ENCODE results near the gene FSD1. TPM values are rescaled to one million over a fixed set of nuclear protein-coding genes. Genes with fewer than 3 reads are reported as not detected.

FSD1 gene
- total and polyA plus RNA-seq, 5 donors from 2014 or later: 0.76 to 1.6 (median 1.0) TPM; not detected in 2

DNA sequence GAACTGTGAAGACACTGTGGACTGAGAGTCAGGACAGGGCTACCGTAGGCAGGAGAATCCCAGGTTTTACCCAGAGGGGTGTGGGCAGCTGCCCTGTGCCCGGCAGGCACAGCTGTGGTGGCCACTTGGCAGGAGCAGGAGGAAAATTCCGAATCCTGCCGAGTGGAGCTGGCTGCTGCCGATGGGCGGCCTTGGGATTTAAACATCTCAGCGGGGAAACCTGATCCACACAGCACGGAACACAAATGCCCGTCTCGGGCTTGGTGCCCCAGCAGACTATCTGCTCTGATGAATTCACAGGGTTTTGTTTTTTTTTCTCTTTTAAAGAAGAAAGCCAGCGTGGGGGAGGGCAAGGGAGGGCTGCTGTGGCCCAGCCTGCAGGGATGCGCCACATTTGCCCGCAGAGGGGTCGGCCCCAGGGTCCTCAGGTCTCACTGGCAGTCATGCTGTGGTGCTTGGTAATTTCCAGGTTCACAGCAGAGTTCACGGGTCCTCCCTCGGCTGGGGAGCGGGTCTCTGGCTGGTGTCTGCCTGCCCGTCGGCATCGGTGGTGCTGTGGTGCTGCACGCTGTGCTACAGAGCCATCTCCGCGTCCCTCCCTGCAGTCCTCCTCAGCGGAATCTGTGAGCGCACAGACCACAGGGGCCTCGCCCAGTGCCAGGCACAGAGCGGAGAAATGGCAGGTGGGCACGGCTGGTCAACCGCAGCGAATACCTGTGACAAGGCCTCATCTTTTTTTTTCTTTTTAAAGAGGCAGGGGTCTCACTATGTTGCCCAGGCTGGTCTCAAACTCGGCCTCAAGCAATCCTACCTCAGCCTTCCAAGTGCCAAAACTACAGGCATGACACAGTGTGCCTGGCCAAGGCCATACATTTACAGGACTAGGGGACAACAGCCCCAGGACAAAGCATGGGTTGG, 67.1 kb downstream of the FSD1 start:
- DNase-seq (no peak), ATAC-seq (ENCODE audit: low read depth in 2 of 2) (no peak)
- Histone ChIP-seq H3K9me3 (ENCODE audit: control insufficient read depth in 2 of 2, low read length in 2 of 2) (no peaks in the 10 kb centered on the region), H3K27ac (ENCODE audit: insufficient read depth, low read length, poor library complexity, severe bottlenecking) (peak overlapping the region; percentile 86), H3K4me1 (ENCODE audit: control insufficient read depth, insufficient read depth, low read length, poor library complexity, severe bottlenecking) (peaks cover 60% of the 10 kb centered on the region), H3K27me3 (ENCODE audit: control insufficient read depth, insufficient read depth, low read length) (no peaks in the 10 kb centered on the region), H3K36me3 (ENCODE audit: control insufficient read depth, insufficient read depth, low read length) (peaks cover 2% of the 10 kb centered on the region), H3K4me3 (ENCODE audit: low read depth, low read length) (no peak overlapping the region)
- H3K36me3 Mint-ChIP-seq: no peaks in the 10 kb centered on the region
- H3K4me3 Mint-ChIP-seq: peak overlapping the region in 1 of 4 donors; percentile 27
- H3K9me3 Mint-ChIP-seq: no peaks in the 10 kb centered on the region
- peaks cover 0 to 65% (median 23%) of the 10 kb centered on the region in 4 donors for H3K4me1 Mint-ChIP-seq
- no peaks in the 10 kb centered on the region for H3K27me3 Mint-ChIP-seq
- peak overlapping the region; percentile 41 to 86 (median 75) for H3K27ac Mint-ChIP-seq

DNA sequence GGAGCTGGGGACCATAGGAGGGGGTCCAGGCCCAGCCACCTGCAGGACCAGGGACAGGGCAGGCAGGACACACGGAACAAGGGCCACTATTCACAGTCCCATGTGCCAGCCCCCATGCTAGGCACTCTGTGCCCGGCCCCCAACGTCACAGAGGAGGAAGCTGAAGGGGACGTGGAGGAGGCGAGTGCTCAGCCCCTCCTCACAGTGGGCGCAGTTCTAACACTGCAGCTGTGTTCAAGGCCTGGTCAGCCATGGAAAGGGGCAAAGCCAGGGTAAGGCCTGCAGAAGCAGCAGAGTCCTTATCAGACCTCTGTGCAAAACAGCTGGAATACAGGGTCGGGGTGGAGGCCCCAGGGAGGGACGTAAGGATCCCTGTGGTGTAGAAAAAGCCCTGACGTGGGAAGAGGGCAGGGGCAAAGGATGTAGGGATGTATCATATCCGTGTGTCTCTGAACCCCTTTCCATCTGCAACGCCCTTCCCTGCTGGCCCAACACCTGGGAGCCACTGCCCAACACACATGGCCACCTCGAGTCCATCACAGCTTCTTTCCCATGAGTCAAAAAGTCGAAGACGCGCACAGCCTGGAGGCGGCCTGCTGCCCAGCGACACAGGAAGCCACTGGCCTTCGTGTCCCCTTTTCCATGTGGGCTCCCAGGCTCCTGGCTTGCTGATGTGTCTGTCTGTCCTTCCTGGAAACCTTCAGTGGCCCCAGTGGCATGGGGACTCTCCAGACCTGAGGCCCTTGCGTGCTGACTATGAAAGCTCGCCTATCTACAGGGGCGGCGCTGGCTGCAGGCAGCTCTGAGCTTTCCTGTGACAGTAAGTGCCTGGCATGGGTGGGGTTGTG, 68.0 kb downstream of the FSD1 start:
- H3K27me3 ChIP-seq (ENCODE audit: control insufficient read depth, insufficient read depth, low read length): no peaks in the 10 kb centered on the region
- H3K36me3 ChIP-seq (ENCODE audit: control insufficient read depth, insufficient read depth, low read length): peaks cover 2% of the 10 kb centered on the region
- H3K36me3 Mint-ChIP-seq: no peaks in the 10 kb centered on the region
- peak overlapping the region in 2 of 3 donors; percentile 41 to 59 for H3K27ac Mint-ChIP-seq
- no peaks in the 10 kb centered on the region for H3K27me3 Mint-ChIP-seq
- no peak for DNase-seq
- H3K4me1 Mint-ChIP-seq: peaks cover 0 to 70% (median 24%) of the 10 kb centered on the region in 4 donors
- peaks cover 67% of the 10 kb centered on the region for H3K4me1 ChIP-seq (ENCODE audit: control insufficient read depth, insufficient read depth, low read length, poor library complexity, severe bottlenecking)
- H3K4me3 Mint-ChIP-seq: peak overlapping the region in 1 of 4 donors; percentile 27
- H3K27ac ChIP-seq (ENCODE audit: insufficient read depth, low read length, poor library complexity, severe bottlenecking): no peak overlapping the region
- no peak overlapping the region for H3K4me3 ChIP-seq (ENCODE audit: low read depth, low read length)
- H3K9me3 ChIP-seq (ENCODE audit: control insufficient read depth in 2 of 2, low read length in 2 of 2): no peaks in the 10 kb centered on the region
- no peaks in the 10 kb centered on the region for H3K9me3 Mint-ChIP-seq
- no peak for ATAC-seq (ENCODE audit: low read depth in 2 of 2)

DNA sequence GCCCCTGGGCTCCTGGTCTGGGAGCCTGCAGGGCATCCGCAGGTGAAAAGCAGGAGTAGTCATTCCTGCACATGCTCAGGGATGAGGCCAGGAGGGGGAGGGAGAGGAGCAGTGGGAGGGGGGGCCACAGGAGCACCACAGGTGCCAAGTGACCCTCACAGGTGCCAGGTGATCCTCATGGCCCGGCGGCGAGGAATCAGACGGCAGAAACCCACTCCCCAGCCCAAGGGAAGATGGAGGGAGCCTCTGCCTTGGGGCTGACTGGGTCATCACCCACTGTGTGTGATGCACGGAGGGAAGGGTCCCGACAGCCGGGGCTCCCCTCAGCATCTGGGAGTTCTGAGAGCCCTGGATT, 68.6 kb downstream of the FSD1 start:
- Histone ChIP-seq H3K27me3 (ENCODE audit: control insufficient read depth, insufficient read depth, low read length) (no peaks in the 10 kb centered on the region), H3K9me3 (ENCODE audit: control insufficient read depth in 2 of 2, low read length in 2 of 2) (no peaks in the 10 kb centered on the region), H3K4me1 (ENCODE audit: control insufficient read depth, insufficient read depth, low read length, poor library complexity, severe bottlenecking) (peaks cover 71% of the 10 kb centered on the region), H3K4me3 (ENCODE audit: low read depth, low read length) (no peak overlapping the region), H3K36me3 (ENCODE audit: control insufficient read depth, insufficient read depth, low read length) (peaks cover 4% of the 10 kb centered on the region), H3K27ac (ENCODE audit: insufficient read depth, low read length, poor library complexity, severe bottlenecking) (no peak overlapping the region)
- Mint-ChIP-seq H3K27ac (no peak overlapping the region), H3K9me3 (no peaks in the 10 kb centered on the region), H3K36me3 (no peaks in the 10 kb centered on the region), H3K4me3 (no peak overlapping the region), H3K27me3 (no peaks in the 10 kb centered on the region), H3K4me1 (peaks cover 0 to 71% (median 24%) of the 10 kb centered on the region in 4 donors)
- DNase-seq (no peak), ATAC-seq (ENCODE audit: low read depth in 2 of 2) (no peak)

Other genes with a start within 250 kb of the FSD1 start
- 50.5 TPM for gene ZBTB7A, start 237.7 kb upstream of the FSD1 start, total RNA-seq
- 10 to 100 TPM; 19.6 to 30.4 (median 23.7) TPM for gene ZBTB7A, start 237.7 kb upstream of the FSD1 start, polyA plus RNA-seq
- gene MAP2K2, start 180.5 kb upstream of the FSD1 start, total RNA-seq: 98.2 TPM
- 10 to 100 TPM; 38.5 to 70.2 (median 56.6) TPM for gene MAP2K2, start 180.5 kb upstream of the FSD1 start, polyA plus RNA-seq
- gene CREB3L3, start 151.0 kb upstream of the FSD1 start, total RNA-seq: not detected
- under 1 TPM in 1 of 4 donors, not detected in 3; 0.07 TPM for gene CREB3L3, start 151.0 kb upstream of the FSD1 start, polyA plus RNA-seq
- gene SIRT6, start 122.0 kb upstream of the FSD1 start, total RNA-seq: 34.2 TPM
- 1 to 10 TPM; 1.7 to 4.4 (median 3.1) TPM for gene SIRT6, start 122.0 kb upstream of the FSD1 start, polyA plus RNA-seq
- 1.5 TPM for gene ANKRD24, start 121.9 kb upstream of the FSD1 start, total RNA-seq
- gene ANKRD24, start 121.9 kb upstream of the FSD1 start, polyA plus RNA-seq: under 1 TPM in 3 of 4 donors, not detected in 1; 0.12 to 0.53 (median 0.26) TPM
- gene EBI3, start 75.1 kb upstream of the FSD1 start, total RNA-seq: not detected
- under 1 TPM in 2 of 4 donors, not detected in 2; 0.24 to 0.57 TPM for gene EBI3, start 75.1 kb upstream of the FSD1 start, polyA plus RNA-seq
- 37.7 TPM for gene YJU2, start 57.5 kb upstream of the FSD1 start, total RNA-seq
- gene YJU2, start 57.5 kb upstream of the FSD1 start, polyA plus RNA-seq: 10 to 100 TPM; 24.8 to 34.1 (median 28.2) TPM
- not detected for gene SHD, start 25.3 kb upstream of the FSD1 start, total RNA-seq
- not detected for gene SHD, start 25.3 kb upstream of the FSD1 start, polyA plus RNA-seq
- 4.8 TPM for gene TMIGD2, start 2.2 kb upstream of the FSD1 start, total RNA-seq
- gene TMIGD2, start 2.2 kb upstream of the FSD1 start, polyA plus RNA-seq: 10 to 100 TPM in 2 of 4 donors, 1 to 10 TPM in 2; 4.8 to 17.1 (median 11.1) TPM
- 2.2 TPM for gene STAP2, start 34.2 kb downstream of the FSD1 start, total RNA-seq
- gene STAP2, start 34.2 kb downstream of the FSD1 start, polyA plus RNA-seq: 1 to 10 TPM; 1.6 to 3.0 (median 2.4) TPM
- gene MPND, start 39.0 kb downstream of the FSD1 start, total RNA-seq: 12.2 TPM
- gene MPND, start 39.0 kb downstream of the FSD1 start, polyA plus RNA-seq: 1 to 10 TPM; 4.9 to 7.2 (median 5.7) TPM
- 54.0 TPM for gene SH3GL1, start 95.9 kb downstream of the FSD1 start, total RNA-seq
- gene SH3GL1, start 95.9 kb downstream of the FSD1 start, polyA plus RNA-seq: 10 to 100 TPM; 13.4 to 23.0 (median 17.6) TPM
- gene CHAF1A, start 98.0 kb downstream of the FSD1 start, total RNA-seq: 28.9 TPM
- 1 to 10 TPM; 2.6 to 5.5 (median 3.6) TPM for gene CHAF1A, start 98.0 kb downstream of the FSD1 start, polyA plus RNA-seq
- 54.2 TPM for gene UBXN6, start 153.2 kb downstream of the FSD1 start, total RNA-seq
- 1 to 10 TPM; 4.6 to 6.4 (median 4.9) TPM for gene UBXN6, start 153.2 kb downstream of the FSD1 start, polyA plus RNA-seq
- 32.7 TPM for gene HDGFL2, start 167.7 kb downstream of the FSD1 start, total RNA-seq
- gene HDGFL2, start 167.7 kb downstream of the FSD1 start, polyA plus RNA-seq: 10 to 100 TPM; 11.5 to 12.6 (median 12.2) TPM
- gene PLIN4, start 213.9 kb downstream of the FSD1 start, total RNA-seq: not detected
- gene PLIN4, start 213.9 kb downstream of the FSD1 start, polyA plus RNA-seq: under 1 TPM in 3 of 4 donors, not detected in 1; 0.02 to 0.13 (median 0.05) TPM
- not detected for gene PLIN5, start 230.6 kb downstream of the FSD1 start, total RNA-seq
- gene PLIN5, start 230.6 kb downstream of the FSD1 start, polyA plus RNA-seq: under 1 TPM in 3 of 4 donors, not detected in 1; 0.07 to 0.97 (median 0.25) TPM
- 0.49 TPM for gene LRG1, start 235.4 kb downstream of the FSD1 start, total RNA-seq
- 1 to 10 TPM in 3 of 4 donors, under 1 TPM in 1; 0.47 to 1.4 (median 1.2) TPM for gene LRG1, start 235.4 kb downstream of the FSD1 start, polyA plus RNA-seq

All from CD4-positive, CD25-positive, alpha-beta regulatory T cell (primary cell).